PC-9 (cell line): ENCODE measurements around the gene DRAM1.

Source experiments
- CTCF ChIP-seq: fragments of 200-600 bp; sonication (generic); conservative IDR thresholded peaks from 2 replicates; pipeline ENCODE4 v1.6.1; 2017; ENCODE audit warnings: mixed run types, antibody characterized with exemption, mild to moderate bottlenecking, moderate library complexity
- EZH2 ChIP-seq: fragments of 200-600 bp; sonication (generic); IDR thresholded peaks from 2 replicates; pipeline ENCODE4 v1.8.0; 2017; ENCODE audit warnings: antibody characterized with exemption, low read depth

- TF ChIP-seq CTCF, result no peak
- TF ChIP-seq EZH2, result no peak
Observed at GRCh38 chr12:101852998-101853397, 24.4 kb upstream of the DRAM1 start.
